GM18909 (cell line): ENCODE data around the gene PRKCZ.
"Not testable (repeated sequence)": the region's sequence is repeated elsewhere in the genome, so short reads cannot be mapped to it uniquely, and the experiment has no call there.

ENCODE experiments used
- ATAC-seq: cut with Tn5 transposase; IDR thresholded peaks from one replicate; pipeline ENCODE4 v1.9.1; 2021; ENCODE audit warnings: mild to moderate bottlenecking; ENCODE audit not compliant: unreplicated experiment, poor library complexity

PRKCZ gene

GRCh38 chr1:2130156-2130555, 79.9 kb downstream of the PRKCZ start:
- no peak for ATAC-seq

- no peak for ATAC-seq
Measured at GRCh38 chr1:2130871-2131289, 80.7 kb downstream of the PRKCZ start.

- ATAC-seq = no peak
Measured at GRCh38 chr1:2132222-2133038, 82.2 kb downstream of the PRKCZ start.

- ATAC-seq = peak; percentile 90
Measured at GRCh38 chr1:2133039-2133878, 83.0 kb downstream of the PRKCZ start.

- ATAC-seq = no peak
Measured at GRCh38 chr1:2133879-2134215, 83.6 kb downstream of the PRKCZ start.

GRCh38 chr1:2134266-2134620, 84.0 kb downstream of the PRKCZ start:
- no peak for ATAC-seq

GRCh38 chr1:2134621-2135307, 84.6 kb downstream of the PRKCZ start:
- no peak for ATAC-seq

GRCh38 chr1:2135441-2135841, 85.2 kb downstream of the PRKCZ start:
- no peak for ATAC-seq

- ATAC-seq = no peak
Measured at GRCh38 chr1:2135941-2136340, 85.7 kb downstream of the PRKCZ start.

GRCh38 chr1:2136386-2137235, 86.4 kb downstream of the PRKCZ start:
- no peak for ATAC-seq

GRCh38 chr1:2137257-2138121, 87.3 kb downstream of the PRKCZ start:
- no peak for ATAC-seq

GRCh38 chr1:2139156-2139555, 88.9 kb downstream of the PRKCZ start:
- ATAC-seq = not testable (repeated sequence)

- ATAC-seq = no peak
Measured at GRCh38 chr1:2141025-2141424, 90.8 kb downstream of the PRKCZ start.

GRCh38 chr1:2143814-2144500, 93.7 kb downstream of the PRKCZ start:
- ATAC-seq = no peak

- no peak for ATAC-seq
Measured at GRCh38 chr1:2144501-2145090, 94.4 kb downstream of the PRKCZ start.

- no peak for ATAC-seq
Measured at GRCh38 chr1:2145946-2146835, 96.0 kb downstream of the PRKCZ start.

GRCh38 chr1:2146836-2147517, 96.8 kb downstream of the PRKCZ start:
- ATAC-seq = no peak
